A549 (cell line): ENCODE results near the gene CLEC2D. TPM values are rescaled to one million over a fixed set of nuclear protein-coding genes. Genes with fewer than 3 reads are reported as not detected.

Experiments
- ATAC-seq, 2 experiments: fragments of 200-7000 bp in 1 of 2; fragments of >200 bp in 1 of 2; cut with Nextera tagmentation in 1 of 2; cut with Tn5 transposase in 1 of 2; 3 replicates each; pipeline versions ENCODE4 v1.8.0 to v1.9.1; 2018 to 2020; ENCODE audit warnings: mild to moderate bottlenecking in 1 of 2, moderate library complexity in 1 of 2
- CTCF ChIA-PET: fragments of 300-600 bp; sonication (Branson Sonifier 250); formaldehyde crosslinking; extraction: SDS; loops from one replicate; lab custom pipeline; 2021; ENCODE audit warnings: antibody characterized with exemption, inconsistent platforms; lab: Yijun Ruan, JAX
- POLR2A ChIA-PET: fragments of 350-600 bp; formaldehyde crosslinking; extraction: SDS; loops from one replicate; lab custom pipeline; 2021; ENCODE audit warnings: antibody characterized with exemption, inconsistent platforms; lab: Yijun Ruan, JAX
- DNase-seq, 2 experiments: peaks; one replicate each; pipeline versions ENCODE4 v3.0.0 to v3.0.0-alpha.2; 2011 to 2016; ENCODE audit warnings: low read depth in 1 of 2, low spot score in 1 of 2
- FAIRE-seq: peaks from 2 replicates; lab custom pipeline; 2011; peaks lifted over from hg19 to GRCh38; lab: Jason Lieb, UNC
- H3K27ac ChIP-seq, 2 experiments: fragments of >200 bp; sonication (Bioruptor Twin); formaldehyde crosslinking; 3 replicates each; pipeline ENCODE4 v1.5.1; 2016 to 2017
- H3K4me1 ChIP-seq: fragments of >200 bp; sonication (Bioruptor Twin); formaldehyde crosslinking; 3 replicates; pipeline ENCODE4 v1.6.1; 2016
- H3K4me2 ChIP-seq: fragments of >200 bp; sonication (Bioruptor Twin); formaldehyde crosslinking; 3 replicates; pipeline ENCODE4 v1.6.1; 2016
- H3K4me3 ChIP-seq: fragments of >200 bp; sonication (Bioruptor Twin); formaldehyde crosslinking; 3 replicates; pipeline ENCODE4 v1.5.1; 2016
- H3K9me3 ChIP-seq: fragments of >200 bp; sonication (Bioruptor Twin); formaldehyde crosslinking; 3 replicates; pipeline ENCODE4 v1.6.1; 2016
- BHLHE40 ChIP-seq: IDR thresholded peaks from 2 replicates; pipeline ENCODE4 v1.6.1; 2012; ENCODE audit warnings: low read depth, low read length, inconsistent platforms
- CBX2 ChIP-seq: fragments of 200-600 bp; sonication (generic); IDR thresholded peaks from 2 replicates; pipeline ENCODE4 v1.6.1; 2016; ENCODE audit warnings: low read depth, mild to moderate bottlenecking, borderline replicate concordance
- CEBPB ChIP-seq, 2 experiments: fragments of >200 bp in 1 of 2; sonication (Bioruptor Twin) in 1 of 2; formaldehyde crosslinking in 1 of 2; IDR thresholded peaks; 2 replicates each; pipeline ENCODE4 v1.6.1; 2012 to 2016
- EHF ChIP-seq: fragments of 250-450 bp; sonication (Bioruptor Pico); IDR thresholded peaks from 2 replicates; pipeline ENCODE4 v1.5.0; 2020; ENCODE audit warnings: mild to moderate bottlenecking
- ELK1 ChIP-seq: fragments of 150-350 bp; IDR thresholded peaks from 2 replicates; pipeline ENCODE4 v1.6.1; 2014; ENCODE audit warnings: low read depth, mild to moderate bottlenecking, low read length
- FOSL2 ChIP-seq, 2 experiments: fragments of 450-650 bp in 1 of 2; fragments of >200 bp in 1 of 2; sonication (Bioruptor Twin) in 1 of 2; formaldehyde crosslinking; IDR thresholded peaks; 2 replicates each; pipeline versions ENCODE4 v1.5.0 to v1.6.1; 2016 to 2020; ENCODE audit warnings: mild to moderate bottlenecking in 1 of 2, moderate library complexity in 1 of 2
- FOXS1 ChIP-seq: fragments of 250-450 bp; sonication (Bioruptor Pico); IDR thresholded peaks from 2 replicates; pipeline ENCODE4 v1.5.0; 2020; ENCODE audit warnings: mild to moderate bottlenecking, moderate library complexity
- HES2 ChIP-seq: fragments of >200 bp; sonication (Bioruptor Twin); formaldehyde crosslinking; IDR thresholded peaks from 2 replicates; pipeline ENCODE4 v1.6.1; 2016
- HEYL ChIP-seq: fragments of 250-450 bp; sonication (Bioruptor Pico); IDR thresholded peaks from 2 replicates; pipeline ENCODE4 v1.8.0; 2021; ENCODE audit warnings: mild to moderate bottlenecking, moderate library complexity
- HMGXB4 ChIP-seq: fragments of 250-450 bp; sonication (Bioruptor Pico); IDR thresholded peaks from 2 replicates; pipeline ENCODE4 v1.5.0; 2021; ENCODE audit warnings: mild to moderate bottlenecking, moderate library complexity, borderline replicate concordance
- HOXB13 ChIP-seq: fragments of 250-450 bp; sonication (Bioruptor Pico); IDR thresholded peaks from 2 replicates; pipeline ENCODE4 v1.5.0; 2020; ENCODE audit warnings: low read depth, mild to moderate bottlenecking, moderate library complexity
- JUN ChIP-seq, 2 experiments: fragments of >200 bp; sonication (Bioruptor Twin); formaldehyde crosslinking; IDR thresholded peaks; 2 replicates in 1 of 2; 3 replicates in 1 of 2; pipeline ENCODE4 v1.6.1; 2016 to 2017
- KDM1A ChIP-seq: fragments of 200-600 bp; sonication (generic); IDR thresholded peaks from 2 replicates; pipeline ENCODE4 v1.6.1; 2016; ENCODE audit warnings: low read depth, mild to moderate bottlenecking
- KDM5A ChIP-seq: fragments of 200-600 bp; sonication (generic); IDR thresholded peaks from 2 replicates; pipeline ENCODE4 v1.6.1; 2016; ENCODE audit warnings: antibody characterized with exemption, mild to moderate bottlenecking
- MAX ChIP-seq: IDR thresholded peaks from 2 replicates; pipeline ENCODE4 v1.6.1; 2012
- MAZ ChIP-seq: fragments of 150-350 bp; IDR thresholded peaks from 2 replicates; pipeline ENCODE4 v1.6.1; 2014; ENCODE audit warnings: antibody characterized with exemption, low read depth, low read length, borderline replicate concordance
- MYC ChIP-seq: IDR thresholded peaks from 2 replicates; pipeline ENCODE4 v1.6.1; 2012; ENCODE audit warnings: mild to moderate bottlenecking, inconsistent platforms, low read length, improper control_type of control experiment, borderline replicate concordance
- NR3C1 ChIP-seq: fragments of >200 bp; sonication (Bioruptor Twin); formaldehyde crosslinking; IDR thresholded peaks from 3 replicates; pipeline ENCODE4 v1.6.1; 2017
- PBX3 ChIP-seq: IDR thresholded peaks from 2 replicates; pipeline ENCODE4 v1.6.1; 2012
- PHF8 ChIP-seq: fragments of 200-600 bp; sonication (generic); IDR thresholded peaks from 2 replicates; pipeline ENCODE4 v1.6.1; 2016; ENCODE audit warnings: low read depth, mild to moderate bottlenecking, antibody characterized with exemption, moderate library complexity, borderline replicate concordance
- RARB ChIP-seq: fragments of 250-450 bp; sonication (Bioruptor Pico); IDR thresholded peaks from 2 replicates; pipeline ENCODE4 v1.8.0; 2021; ENCODE audit warnings: mild to moderate bottlenecking, moderate library complexity
- RNF2 ChIP-seq: fragments of 200-600 bp; sonication (generic); IDR thresholded peaks from 2 replicates; pipeline ENCODE4 v1.6.1; 2016; ENCODE audit warnings: low read depth, mild to moderate bottlenecking, antibody characterized with exemption, moderate library complexity, borderline replicate concordance
- SMC3 ChIP-seq: fragments of >200 bp; sonication (Bioruptor Twin); formaldehyde crosslinking; IDR thresholded peaks from 3 replicates; pipeline ENCODE4 v1.6.1; 2018; ENCODE audit warnings: inconsistent platforms
- TP53 ChIP-seq: fragments of 250-450 bp; sonication (Bioruptor Pico); IDR thresholded peaks from 2 replicates; pipeline ENCODE4 v1.5.0; 2021; ENCODE audit warnings: mild to moderate bottlenecking, moderate library complexity
- USF2 ChIP-seq: fragments of 450-650 bp; IDR thresholded peaks from 2 replicates; pipeline ENCODE4 v1.6.1; 2014; ENCODE audit warnings: antibody characterized with exemption
- ZC3H11A ChIP-seq: fragments of 450-650 bp; IDR thresholded peaks from 2 replicates; pipeline ENCODE4 v1.6.1; 2014; ENCODE audit warnings: antibody characterized with exemption, mild to moderate bottlenecking
- ZSCAN20 ChIP-seq: fragments of 250-450 bp; sonication (Bioruptor Pico); IDR thresholded peaks from 2 replicates; pipeline ENCODE4 v1.8.0; 2022; ENCODE audit warnings: mild to moderate bottlenecking, moderate library complexity
- WGBS: methylation state at CpG from one replicate; pipeline ENCODE4 v1.1.6; 2017; ENCODE audit errors: missing lambda C conversion rate; 5-methylcytosine and 5-hydroxymethylcytosine counted together
- polyA plus RNA-seq, 4 experiments: library from polyadenylated mRNA; depleted of rRNA in 3 of 4; stranded (reverse); fragments of >200 nt; fragmentation: RNase III in 1 of 4; extraction: RNeasy Plus Mini Kit Qiagen cat#74134 plus additional on column Dnase treatment in 1 of 4; gene quantifications; 2 replicates in 3 of 4; 3 replicates in 1 of 4; pipeline ENCODE4 v1.2.3, GENCODE V29; 2011 to 2017

CLEC2D gene
- polyA plus RNA-seq, 2 of the 4 experiments (the other 2 are of a cell fraction), result 1.1 to 4.0 TPM

GRCh38 chr12:9626821-9627220 is 42.7 kb upstream of the CLEC2D start:
- H3K4me1 ChIP-seq, result no peaks in the 10 kb centered on the region
- CTCF ChIA-PET, result interaction anchor here (1.1 kb wide), 1 partner anchor 82 kb away, joined by 3 read pairs; no protein-coding TSS in a partner anchor
- TF ChIP-seq USF2 (no peak), CBX2 (no peak), CEBPB (IDR thresholded peaks at IDR 0.05) (no peak), HMGXB4 (CRISPR knock-in tag) (no peak), NR3C1 (no peak), ZC3H11A (no peak), ELK1 (no peak), FOXS1 (CRISPR knock-in tag) (no peak), MYC (no peak), RARB (CRISPR knock-in tag) (no peak), BHLHE40 (no peak), FOSL2 (IDR thresholded peaks at IDR 0.05) (no peak), FOSL2 (CRISPR knock-in tag; IDR thresholded peaks at IDR 0.05) (no peak), MAX (no peak), KDM5A (no peak)
- TF ChIP-seq, all 56 proteins: peak for 0
- POLR2A ChIA-PET, result no interaction called here
- ATAC-seq (no peak), FAIRE-seq (no peak), DNase-seq (no peak)
- H3K4me3 ChIP-seq, result no peak overlapping the region
- no peak overlapping the region for H3K27ac ChIP-seq
- H3K4me2 ChIP-seq, result no peak overlapping the region
- WGBS, result 5% methylated on average over 2 of the region's 2 CpGs
- H3K9me3 ChIP-seq, result no peaks in the 10 kb centered on the region

GRCh38 chr12:9632766-9633165 is 36.7 kb upstream of the CLEC2D start:
- no peak for ATAC-seq
- POLR2A ChIA-PET, result no interaction called here

More at GRCh38 chr12:9632766-9633165, 36.7 kb upstream of the CLEC2D start:
- CTCF ChIA-PET, result interaction anchor here (1.1 to 7.9 kb wide), 5 partner anchors 8 to 165 kb away, joined by 3 to 67 read pairs (median 7); no protein-coding TSS in a partner anchor
- no peak overlapping the region for H3K27ac ChIP-seq
- no peaks in the 10 kb centered on the region for H3K4me1 ChIP-seq
- H3K4me3 ChIP-seq, result no peak overlapping the region
- no peak overlapping the region for H3K4me2 ChIP-seq
- FAIRE-seq, result no peak
- 69% methylated on average over 13 of the region's 13 CpGs for WGBS
- no peak for TF ChIP-seq PBX3
- TF ChIP-seq EHF (CRISPR knock-in tag), result no peak
- no peak for TF ChIP-seq ZSCAN20 (CRISPR knock-in tag)
- TF ChIP-seq FOSL2 (IDR thresholded peaks at IDR 0.05), result no peak
- no peak for TF ChIP-seq FOSL2 (CRISPR knock-in tag; IDR thresholded peaks at IDR 0.05)
- TF ChIP-seq HES2, result no peak
- no peak for TF ChIP-seq KDM1A
- TF ChIP-seq JUN (IDR thresholded peaks at IDR 0.05), result no peak
- no peak for TF ChIP-seq HOXB13
- no peak for TF ChIP-seq HEYL (CRISPR knock-in tag)
- no peak for TF ChIP-seq RNF2
- no peak for TF ChIP-seq CBX2
- TF ChIP-seq SMC3, result no peak
- no peak for TF ChIP-seq MAZ
- no peak for TF ChIP-seq TP53 (CRISPR knock-in tag)
- TF ChIP-seq PHF8, result no peak
- TF ChIP-seq, all 56 proteins: peak for 0
- DNase-seq, result no peak
- no peaks in the 10 kb centered on the region for H3K9me3 ChIP-seq
